ENCODE measurements around the gene SLX9. TPM values are rescaled to one million over a fixed set of nuclear protein-coding genes. Genes with fewer than 3 reads are reported as not detected.

SLX9 gene
- total and polyA plus RNA-seq, 8 donors, result 10.5 to 21.7 (median 13.6) TPM

- Histone ChIP-seq H3K36me3 (no peaks in the 10 kb centered on the region), H3K4me1 (no peaks in the 10 kb centered on the region), H3K9me3 (no peaks in the 10 kb centered on the region), H3K4me3 (no peak overlapping the region), H3K27ac (no peak overlapping the region), H3K27me3 (no peaks in the 10 kb centered on the region)
- DNase-seq, result peak in 3 of 6 donors; percentile 6 to 45 (median 44)
- TF ChIP-seq, protein P1, sequence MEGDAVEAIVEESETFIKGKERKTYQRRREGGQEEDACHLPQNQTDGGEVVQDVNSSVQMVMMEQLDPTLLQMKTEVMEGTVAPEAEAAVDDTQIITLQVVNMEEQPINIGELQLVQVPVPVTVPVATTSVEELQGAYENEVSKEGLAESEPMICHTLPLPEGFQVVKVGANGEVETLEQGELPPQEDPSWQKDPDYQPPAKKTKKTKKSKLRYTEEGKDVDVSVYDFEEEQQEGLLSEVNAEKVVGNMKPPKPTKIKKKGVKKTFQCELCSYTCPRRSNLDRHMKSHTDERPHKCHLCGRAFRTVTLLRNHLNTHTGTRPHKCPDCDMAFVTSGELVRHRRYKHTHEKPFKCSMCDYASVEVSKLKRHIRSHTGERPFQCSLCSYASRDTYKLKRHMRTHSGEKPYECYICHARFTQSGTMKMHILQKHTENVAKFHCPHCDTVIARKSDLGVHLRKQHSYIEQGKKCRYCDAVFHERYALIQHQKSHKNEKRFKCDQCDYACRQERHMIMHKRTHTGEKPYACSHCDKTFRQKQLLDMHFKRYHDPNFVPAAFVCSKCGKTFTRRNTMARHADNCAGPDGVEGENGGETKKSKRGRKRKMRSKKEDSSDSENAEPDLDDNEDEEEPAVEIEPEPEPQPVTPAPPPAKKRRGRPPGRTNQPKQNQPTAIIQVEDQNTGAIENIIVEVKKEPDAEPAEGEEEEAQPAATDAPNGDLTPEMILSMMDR (IDR thresholded peaks at IDR 0.05), result no peak
- ATAC-seq, result no peak
- intact Hi-C loops (cut with DNase I), result no loop called here
- no peak for FAIRE-seq
- 81 to 88% methylated on average over 18 of the region's 18 CpGs for WGBS, 2 donors
Measured at GRCh38 chr21:45011426-45011825, 71.6 kb downstream of the SLX9 start.

GRCh38 chr21:45011911-45012661 is 72.3 kb downstream of the SLX9 start:
- intact Hi-C loops (cut with DNase I), result no loop called here

DNA sequence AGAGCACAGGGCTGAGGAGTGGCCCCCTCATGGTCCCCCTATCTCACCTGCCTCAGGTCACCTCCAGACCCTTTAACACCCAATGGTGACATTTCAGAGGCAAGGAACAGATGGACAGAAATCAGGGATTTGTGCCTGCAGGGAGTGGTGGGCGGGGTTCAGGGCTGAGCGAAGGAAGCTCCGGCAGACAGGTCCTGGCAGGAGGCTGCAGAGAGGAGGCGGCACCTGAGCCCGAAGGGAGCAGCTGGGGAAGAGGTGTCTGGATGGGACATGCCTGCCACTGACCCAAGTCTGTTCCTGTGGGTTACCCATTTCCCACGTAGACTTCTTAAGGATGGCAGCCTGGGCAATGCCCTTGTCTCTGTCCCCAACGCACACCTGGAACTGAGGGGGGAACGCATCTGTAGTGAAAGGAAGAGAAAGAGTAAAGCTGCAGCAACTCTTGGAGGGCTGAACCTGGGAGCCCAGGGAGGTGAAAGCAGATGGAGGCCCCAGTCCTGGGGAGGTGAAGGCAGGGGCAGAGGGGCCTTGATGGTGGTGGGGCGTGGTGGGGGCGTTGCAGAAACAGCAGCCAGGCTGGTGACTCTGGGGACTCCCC is 72.9 kb downstream of the SLX9 start:
- H3K9me3 ChIP-seq, result no peaks in the 10 kb centered on the region
- DNase-seq, result peak in 1 of 6 donors; percentile 51
- no peak for FAIRE-seq
- no peak overlapping the region for H3K27ac ChIP-seq
- no peaks in the 10 kb centered on the region for H3K27me3 ChIP-seq
- WGBS, 2 donors, result 51 to 60% methylated on average over 8 to 10 of the region's 10 CpGs
- intact Hi-C loops (cut with DNase I), result no loop called here
- TF ChIP-seq, protein P1 (IDR thresholded peaks at IDR 0.05), result no peak
- H3K4me1 ChIP-seq, result no peaks in the 10 kb centered on the region
- H3K36me3 ChIP-seq, result no peaks in the 10 kb centered on the region
- peak in 2 of 4 donors; percentile 36 to 55 for ATAC-seq
- no peak overlapping the region for H3K4me3 ChIP-seq

More at GRCh38 chr21:45011911-45012661, 72.3 kb downstream of the SLX9 start:
- Histone ChIP-seq H3K36me3 (no peaks in the 10 kb centered on the region), H3K9me3 (no peaks in the 10 kb centered on the region), H3K4me3 (no peak overlapping the region), H3K27ac (no peak overlapping the region), H3K27me3 (no peaks in the 10 kb centered on the region), H3K4me1 (no peaks in the 10 kb centered on the region)
- DNase-seq (peak in 3 of 6 donors; percentile 12 to 54 (median 47)), FAIRE-seq (no peak), ATAC-seq (peak; percentile 38 to 72 (median 48))
- TF ChIP-seq, protein P1 (IDR thresholded peaks at IDR 0.05), result no peak
- WGBS, 2 donors, result 40 to 45% methylated on average over 30 of the region's 30 CpGs

- ATAC-seq, result peak in 1 of 4 donors; percentile 14
- peak in 2 of 6 donors; percentile 18 to 46 for DNase-seq
- intact Hi-C loops (cut with DNase I), result no loop called here
- Histone ChIP-seq H3K27ac (no peak overlapping the region), H3K27me3 (no peaks in the 10 kb centered on the region), H3K9me3 (no peaks in the 10 kb centered on the region), H3K4me3 (no peak overlapping the region), H3K36me3 (no peaks in the 10 kb centered on the region), H3K4me1 (no peaks in the 10 kb centered on the region)
- no peak for FAIRE-seq
- TF ChIP-seq, protein P1 (IDR thresholded peaks at IDR 0.05), result no peak
- WGBS, 2 donors, result 57 to 68% methylated on average over 19 of the region's 19 CpGs
Measured at GRCh38 chr21:45013260-45013841, 73.5 kb downstream of the SLX9 start.
